Kidney (tissue), 22 donors: ENCODE measurements around the gene CACNA2D1. TPM values are rescaled to one million over a fixed set of nuclear protein-coding genes. Genes with fewer than 3 reads are reported as not detected.

ENCODE experiments used
- DNase-seq, 5 donors: peaks; one replicate each; pipeline ENCODE4 v3.0.0-alpha.2; 2013 to 2020
- FAIRE-seq: peaks from 2 replicates; lab custom pipeline; 2012; peaks lifted over from hg19 to GRCh38; lab: Jason Lieb, UNC
- H3K27ac ChIP-seq, 2 donors: one replicate each; pipeline ENCODE4 v1.7.0; 2013; ENCODE audit warnings: low read depth in 2 of 2, low read length in 2 of 2, inconsistent platforms in 1 of 2
- H3K27me3 ChIP-seq: one replicate; pipeline ENCODE4 v1.7.1; 2013; ENCODE audit warnings: low read length, inconsistent platforms; ENCODE audit not compliant: control insufficient read depth, insufficient read depth
- H3K36me3 ChIP-seq, 3 donors: one replicate each; pipeline versions ENCODE4 v1.7.0 to v1.7.1; 2013; ENCODE audit warnings: low read length in 3 of 3, control low read depth in 1 of 3, inconsistent platforms in 1 of 3; ENCODE audit not compliant: insufficient read depth in 3 of 3, control insufficient read depth in 2 of 3
- H3K4me1 ChIP-seq, 3 donors: one replicate each; pipeline versions ENCODE4 v1.7.0 to v1.7.1; 2013; ENCODE audit warnings: low read length in 3 of 3, inconsistent platforms in 1 of 3, low read depth in 1 of 3; ENCODE audit not compliant: control insufficient read depth in 2 of 3, insufficient read depth in 2 of 3
- H3K4me3 ChIP-seq, 3 donors: one replicate each; pipeline versions ENCODE4 v1.7.0 to v1.8.1; 2013; ENCODE audit warnings: low read length in 3 of 3, control low read depth in 1 of 3, inconsistent platforms in 1 of 3
- H3K9ac ChIP-seq, 3 donors: one replicate each; pipeline versions ENCODE4 v1.7.0 to v1.7.1; 2013; ENCODE audit warnings: low read length in 3 of 3, control low read depth in 1 of 3, inconsistent platforms in 1 of 3
- H3K9me3 ChIP-seq, 3 donors: one replicate each; pipeline versions ENCODE4 v1.7.0 to v1.7.1; 2013; ENCODE audit warnings: low read length in 3 of 3, control low read depth in 1 of 3, inconsistent platforms in 1 of 3; ENCODE audit not compliant: control insufficient read depth in 2 of 3, insufficient read depth in 1 of 3
- CTCF ChIP-seq: IDR thresholded peaks from 3 replicates; pipeline ENCODE4 v1.5.1; 2012; ENCODE audit warnings: mild to moderate bottlenecking, moderate library complexity, borderline replicate concordance; ENCODE audit not compliant: insufficient read depth; ENCODE audit errors: extremely low read depth
- intact Hi-C: fragments of 100-400 bp; cut with DNase I; formaldehyde crosslinking; loops from one replicate; pipeline ENCODE4 v1.11.1; 2022
- long read RNA-seq, 10 donors: library from polyadenylated mRNA in 1 of 10; unstranded in 1 of 10; transcript quantifications; one replicate each; pipeline ENCODE4 v2.0.0 and lab custom pipeline, GENCODE V29; 2021 to 2026
- polyA plus RNA-seq: library from polyadenylated mRNA; stranded (reverse); fragments of 350-450 nt; fragmentation: Illumina TruSeq; extraction: RNeasy Lipid Tissue Mini Kit (QIAGEN cat#74804); gene quantifications from one replicate; pipeline ENCODE4 v1.2.3, GENCODE V29; 2014; ENCODE audit warnings: low read depth, low replicate concordance; ENCODE audit not compliant: insufficient read depth
- total RNA-seq: library from RNA; stranded (reverse); fragmentation: NEBNext Ultra II Directional; extraction: Animal tissue kit (Norgen Biotek cat#: 25700); gene quantifications from one replicate; pipeline ENCODE4 v1.2.1, GENCODE V29; 2021
- donor health status: control.
- donor health status: control.
- donor health status: control.
- donor health status: control.
- donor health status: control.
- donor health status: DM: yes; HTN: yes; CAD: no.
- donor health status: Normal renal cell carcinoma (clear cell type).

Gene CACNA2D1
- 18.3 TPM for total RNA-seq
- polyA plus RNA-seq: 3.5 TPM
- long read RNA-seq, donor 1: 0 reads
- long read RNA-seq, donor 2: 0 reads
- long read RNA-seq, donor 3: 0 reads
- long read RNA-seq, donor 4: 0 reads
- long read RNA-seq, donor 5: 0 reads
- long read RNA-seq, donor 6: 0 reads
- long read RNA-seq, donor 7, partial matches to known transcripts: 5 of 10 reads
- long read RNA-seq, donor 7, other reads (novel, unspliced or antisense): 4 of 10 reads
- long read RNA-seq, donor 8: 0 reads
- long read RNA-seq, donor 9: 0 reads
- long read RNA-seq, donor 10: 0 reads

- Histone ChIP-seq H3K27ac (peak within 1 kb of the TSS; percentile 83 to 85), H3K4me3 (peak within 1 kb of the TSS; percentile 78 to 85 (median 84)), H3K4me1 (peaks cover 0 to 3% (median 0%) of the 10 kb centered on the region in 3 donors), H3K27me3 (no peaks in the 10 kb centered on the region), H3K36me3 (no peaks in the 10 kb centered on the region), H3K9ac (peak within 1 kb of the TSS; percentile 44 to 80 (median 74)), H3K9me3 (no peaks in the 10 kb centered on the region)
- TF ChIP-seq CTCF: no peak
- intact Hi-C loops: no loop called here
- FAIRE-seq (no peak), DNase-seq (peak; percentile 90 to 95 (median 94))
Observed at GRCh38 chr7:82443547-82444219, at the start of gene CACNA2D1. TSS of gene CACNA2D1 (minus strand) at chr7:82443777.

- H3K4me3 ChIP-seq: no peak overlapping the region
- no peaks in the 10 kb centered on the region for H3K9me3 ChIP-seq
- intact Hi-C loops: no loop called here
- DNase-seq (peak in 2 of 5 donors; percentile 21 to 29), FAIRE-seq (peak; percentile 90)
- no peaks in the 10 kb centered on the region for H3K27me3 ChIP-seq
- H3K4me1 ChIP-seq: no peaks in the 10 kb centered on the region
- no peaks in the 10 kb centered on the region for H3K36me3 ChIP-seq
- peak; percentile 46 for TF ChIP-seq CTCF
- no peak overlapping the region for H3K9ac ChIP-seq
- no peak overlapping the region for H3K27ac ChIP-seq
Observed at GRCh38 chr7:82481499-82482097, 38.0 kb upstream of the CACNA2D1 start.

- TF ChIP-seq CTCF: no peak
- Histone ChIP-seq H3K4me3 (no peak overlapping the region), H3K27ac (no peak overlapping the region), H3K9ac (no peak overlapping the region), H3K4me1 (no peaks in the 10 kb centered on the region), H3K36me3 (no peaks in the 10 kb centered on the region), H3K27me3 (no peaks in the 10 kb centered on the region), H3K9me3 (no peaks in the 10 kb centered on the region)
- intact Hi-C loops: no loop called here
- FAIRE-seq (no peak), DNase-seq (peak in 1 of 5 donors; percentile 2)
Observed at GRCh38 chr7:82477733-82478515, 34.3 kb upstream of the CACNA2D1 start.
